Thoracic aorta (tissue), 2 donors: ENCODE measurements around the gene IMP3. TPM values are rescaled to one million over a fixed set of nuclear protein-coding genes. Genes with fewer than 3 reads are reported as not detected.

Experiments
- ATAC-seq: fragments of 150-250 bp; one replicate; pipeline ENCODE4 v1.8.0; 2017; ENCODE audit warnings: low read depth; ENCODE audit not compliant: insufficient number of reproducible peaks, low FRiP score
- DNase-seq: peaks from one replicate; pipeline ENCODE4 v3.0.0-alpha.2; 2020; ENCODE audit warnings: low spot score
- H3K27ac ChIP-seq, 2 donors: fragments of 200-600 bp; sonication (generic); 1 replicate in 1 of 2; 2 replicates in 1 of 2; pipeline ENCODE4 v1.5.1; 2016; ENCODE audit warnings: mild to moderate bottlenecking in 2 of 2, moderate library complexity in 2 of 2
- H3K27me3 ChIP-seq: fragments of 200-600 bp; sonication (generic); replicated peaks from 2 replicates; pipeline ENCODE4 v1.6.0; 2016; ENCODE audit warnings: mild to moderate bottlenecking; ENCODE audit not compliant: insufficient read depth
- H3K36me3 ChIP-seq: fragments of 200-600 bp; sonication (generic); one replicate; pipeline ENCODE4 v1.5.1; 2016
- H3K4me1 ChIP-seq, 2 donors: fragments of 200-600 bp; sonication (generic); 1 replicate in 1 of 2; 2 replicates in 1 of 2; pipeline versions ENCODE4 v1.5.1 to v1.6.0; 2016; ENCODE audit warnings: low read depth in 2 of 2, mild to moderate bottlenecking in 1 of 2; ENCODE audit not compliant: control insufficient read depth in 1 of 2
- H3K4me3 ChIP-seq: fragments of 200-600 bp; sonication (generic); 2 replicates; pipeline ENCODE4 v1.5.1; 2016; ENCODE audit warnings: mild to moderate bottlenecking
- H3K9me3 ChIP-seq: fragments of 200-600 bp; sonication (generic); 2 replicates; pipeline ENCODE4 v1.5.1; 2016
- CTCF ChIP-seq: fragments of 200-600 bp; sonication (generic); IDR thresholded peaks from one replicate; pipeline ENCODE4 v1.5.1; 2019; ENCODE audit warnings: antibody characterized with exemption
- total RNA-seq, 2 donors: library from RNA; depleted of rRNA; stranded (reverse); fragments of >200 nt; gene quantifications; one replicate each; pipeline versions ENCODE4 v1.1.0 to v1.2.3, GENCODE V29; 2016

Gene IMP3
- total RNA-seq, 2 donors from 2014 or later, result 79.9 to 127 TPM

GRCh38 chr15:75648156-75649000, 8.4 kb upstream of the IMP3 start:
- H3K36me3 ChIP-seq, result no peaks in the 10 kb centered on the region
- H3K9me3 ChIP-seq, result no peaks in the 10 kb centered on the region
- H3K27ac ChIP-seq, result peak overlapping the region; percentile 92 to 98
- DNase-seq (no peak), ATAC-seq (peak; percentile 5)
- TF ChIP-seq CTCF, result no peak
- H3K4me1 ChIP-seq, result peaks cover 26 to 61% of the 10 kb centered on the region in 2 donors
- peak overlapping the region; percentile 79 for H3K4me3 ChIP-seq
- no peaks in the 10 kb centered on the region for H3K27me3 ChIP-seq

GRCh38 chr15:75647370-75648155, 7.5 kb upstream of the IMP3 start, which contains the start of gene SNX33:
Gene SNX33, plus strand, starts transcription at chr15:75647912. Its CDS starts 1,191 bp downstream, at chr15:75649103.
- H3K4me3 ChIP-seq, result peak within 1 kb of the TSS; percentile 79
- no peaks in the 10 kb centered on the region for H3K9me3 ChIP-seq
- TF ChIP-seq CTCF, result peak; percentile 46
- H3K27me3 ChIP-seq, result no peaks in the 10 kb centered on the region
- DNase-seq, result no peak
- H3K4me1 ChIP-seq, result peaks cover 17 to 53% of the 10 kb centered on the region in 2 donors
- peak; percentile 56 for ATAC-seq
- peak within 1 kb of the TSS; percentile 92 to 98 for H3K27ac ChIP-seq
- H3K36me3 ChIP-seq, result no peaks in the 10 kb centered on the region

- peak overlapping the region; percentile 92 to 98 for H3K27ac ChIP-seq
- no peaks in the 10 kb centered on the region for H3K27me3 ChIP-seq
- TF ChIP-seq CTCF, result no peak
- peak overlapping the region; percentile 79 for H3K4me3 ChIP-seq
- ATAC-seq (peak; percentile 8), DNase-seq (no peak)
- peaks cover 11 to 47% of the 10 kb centered on the region in 2 donors for H3K4me1 ChIP-seq
- no peaks in the 10 kb centered on the region for H3K36me3 ChIP-seq
- H3K9me3 ChIP-seq, result no peaks in the 10 kb centered on the region
These were observed 6.9 kb upstream of the IMP3 start for GRCh38 chr15:75646944-75647364.

GRCh38 chr15:75646112-75646943, 6.3 kb upstream of the IMP3 start:
- peaks cover 7 to 41% of the 10 kb centered on the region in 2 donors for H3K4me1 ChIP-seq
- H3K36me3 ChIP-seq, result no peaks in the 10 kb centered on the region
- no peaks in the 10 kb centered on the region for H3K9me3 ChIP-seq
- no peaks in the 10 kb centered on the region for H3K27me3 ChIP-seq
- no peak for DNase-seq
- peak overlapping the region; percentile 79 for H3K4me3 ChIP-seq
- TF ChIP-seq CTCF, result no peak
- no peak for ATAC-seq
- peak overlapping the region; percentile 92 to 98 for H3K27ac ChIP-seq
